ENCODE measurements around the gene TMEM25. TPM values are rescaled to one million over a fixed set of nuclear protein-coding genes. Genes with fewer than 3 reads are reported as not detected.
"Not testable (repeated sequence)": the region's sequence is repeated elsewhere in the genome, so short reads cannot be mapped to it uniquely, and the experiment has no call there.

The TMEM25 gene
- polyA plus RNA-seq, 3 donors, result 0.57 TPM; not detected in 2

GRCh38 chr11:118569670-118570069, 38.7 kb downstream of the TMEM25 start:
- Mint-ChIP-seq H3K27me3 (ENCODE audit: low read depth in 3 of 3) (no peaks in the 10 kb centered on the region), H3K4me1 (peaks cover 31% of the 10 kb centered on the region), H3K36me3 (no peaks in the 10 kb centered on the region), H3K4me3 (no peak overlapping the region), H3K27ac (no peak overlapping the region), H3K9me3 (no peaks in the 10 kb centered on the region)
- intact Hi-C loops (cut with micrococcal nuclease), result no loop called here
- Histone ChIP-seq H3K79me2 (ENCODE audit: insufficient read depth, low read length) (peaks cover 29% of the 10 kb centered on the region), H3K36me3 (replicated peaks in 1 of 2; ENCODE audit: control insufficient read depth in 1 of 2, insufficient read depth in 2 of 2, low read length in 2 of 2) (no peaks in the 10 kb centered on the region), H3K9ac (ENCODE audit: insufficient read depth, low read length, poor library complexity, severe bottlenecking) (no peak overlapping the region), H3K4me3 (replicated peaks in 1 of 3; ENCODE audit: low read depth in 2 of 3, low read length in 3 of 3) (no peak overlapping the region), H2AFZ (ENCODE audit: insufficient read depth, low read depth, low read length, poor library complexity, severe bottlenecking) (no peak overlapping the region), H3K9me3 (replicated peaks in 1 of 2; ENCODE audit: control insufficient read depth in 1 of 2, insufficient read depth in 1 of 2, low read length in 2 of 2) (no peaks in the 10 kb centered on the region), H3K27ac (ENCODE audit: low read depth in 1 of 2, low read length in 2 of 2) (no peak overlapping the region), H3K4me2 (replicated peaks; ENCODE audit: extremely low read depth, low read length, poor library complexity, severe bottlenecking) (no peak overlapping the region), H4K20me1 (ENCODE audit: insufficient read depth, low read length) (peaks cover 12% of the 10 kb centered on the region), H3K4me1 (ENCODE audit: control insufficient read depth in 1 of 2, insufficient read depth in 2 of 2, low read length in 2 of 2) (peaks cover 23 to 33% of the 10 kb centered on the region in 2 donors), H3K27me3 (ENCODE audit: control insufficient read depth in 2 of 2, insufficient read depth in 2 of 2, low read length in 2 of 2) (no peaks in the 10 kb centered on the region)
- TF ChIP-seq CTCF (IDR thresholded peaks at IDR 0.05), result no peak
- 100% methylated on average over 2 of the region's 2 CpGs for WGBS (ENCODE audit: insufficient coverage)
- no peak for DNase-seq

GRCh38 chr11:118570787-118571186, 39.8 kb downstream of the TMEM25 start:
- no peak overlapping the region for H3K27ac Mint-ChIP-seq
- H3K27me3 Mint-ChIP-seq (ENCODE audit: low read depth in 3 of 3), result no peaks in the 10 kb centered on the region
- H3K4me1 ChIP-seq (ENCODE audit: control insufficient read depth in 1 of 2, insufficient read depth in 2 of 2, low read length in 2 of 2), result peaks cover 16 to 33% of the 10 kb centered on the region in 2 donors
- H3K9me3 Mint-ChIP-seq, result no peaks in the 10 kb centered on the region
- no peak overlapping the region for H3K4me2 ChIP-seq (replicated peaks; ENCODE audit: extremely low read depth, low read length, poor library complexity, severe bottlenecking)
- peaks cover 0 to 6% of the 10 kb centered on the region in 2 donors for H3K36me3 ChIP-seq (replicated peaks in 1 of 2; ENCODE audit: control insufficient read depth in 1 of 2, insufficient read depth in 2 of 2, low read length in 2 of 2)
- intact Hi-C loops (cut with micrococcal nuclease), result no loop called here
- H2AFZ ChIP-seq (ENCODE audit: insufficient read depth, low read depth, low read length, poor library complexity, severe bottlenecking), result no peak overlapping the region
- no peak overlapping the region for H3K4me3 ChIP-seq (replicated peaks in 1 of 3; ENCODE audit: low read depth in 2 of 3, low read length in 3 of 3)
- no peak for TF ChIP-seq CTCF (IDR thresholded peaks at IDR 0.05)
- no peak overlapping the region for H3K27ac ChIP-seq (ENCODE audit: low read depth in 1 of 2, low read length in 2 of 2)
- no CpG with 5 or more reads among the region's 1 CpG for WGBS (ENCODE audit: insufficient coverage)
- H3K4me1 Mint-ChIP-seq, result peaks cover 34% of the 10 kb centered on the region
- H3K27me3 ChIP-seq (ENCODE audit: control insufficient read depth in 2 of 2, insufficient read depth in 2 of 2, low read length in 2 of 2), result no peaks in the 10 kb centered on the region
- peaks cover 23% of the 10 kb centered on the region for H4K20me1 ChIP-seq (ENCODE audit: insufficient read depth, low read length)
- DNase-seq, result no peak
- peaks cover 0 to 3% of the 10 kb centered on the region in 2 donors for H3K36me3 Mint-ChIP-seq
- H3K9ac ChIP-seq (ENCODE audit: insufficient read depth, low read length, poor library complexity, severe bottlenecking), result no peak overlapping the region
- peaks cover 40% of the 10 kb centered on the region for H3K79me2 ChIP-seq (ENCODE audit: insufficient read depth, low read length)
- no peaks in the 10 kb centered on the region for H3K9me3 ChIP-seq (replicated peaks in 1 of 2; ENCODE audit: control insufficient read depth in 1 of 2, insufficient read depth in 1 of 2, low read length in 2 of 2)
- no peak overlapping the region for H3K4me3 Mint-ChIP-seq

- Histone ChIP-seq H4K20me1 (ENCODE audit: insufficient read depth, low read length) (peaks cover 32% of the 10 kb centered on the region), H3K4me1 (ENCODE audit: control insufficient read depth in 1 of 2, insufficient read depth in 2 of 2, low read length in 2 of 2) (peaks cover 16 to 33% of the 10 kb centered on the region in 2 donors), H3K4me2 (replicated peaks; ENCODE audit: extremely low read depth, low read length, poor library complexity, severe bottlenecking) (peak overlapping the region; percentile 94), H2AFZ (ENCODE audit: insufficient read depth, low read depth, low read length, poor library complexity, severe bottlenecking) (peak overlapping the region; percentile 91), H3K27ac (ENCODE audit: low read depth in 1 of 2, low read length in 2 of 2) (peak overlapping the region; percentile 89 to 99), H3K9ac (ENCODE audit: insufficient read depth, low read length, poor library complexity, severe bottlenecking) (peak overlapping the region; percentile 100), H3K79me2 (ENCODE audit: insufficient read depth, low read length) (peaks cover 49% of the 10 kb centered on the region), H3K4me3 (replicated peaks in 1 of 3; ENCODE audit: low read depth in 2 of 3, low read length in 3 of 3) (peak overlapping the region; percentile 84 to 99 (median 87))
- H3K9me3 ChIP-seq (replicated peaks in 1 of 2; ENCODE audit: control insufficient read depth in 1 of 2, insufficient read depth in 1 of 2, low read length in 2 of 2); H3K9me3 Mint-ChIP-seq; intact Hi-C loops (cut with micrococcal nuclease); H3K27me3 Mint-ChIP-seq (ENCODE audit: low read depth in 3 of 3); DNase-seq; H3K36me3 Mint-ChIP-seq; H3K36me3 ChIP-seq (replicated peaks in 1 of 2; ENCODE audit: control insufficient read depth in 1 of 2, insufficient read depth in 2 of 2, low read length in 2 of 2); H3K27me3 ChIP-seq (ENCODE audit: control insufficient read depth in 2 of 2, insufficient read depth in 2 of 2, low read length in 2 of 2): not testable (repeated sequence)
- Mint-ChIP-seq H3K4me3 (peak overlapping the region; percentile 94 to 97), H3K27ac (peak overlapping the region; percentile 63 to 98 (median 95)), H3K4me1 (peaks cover 38% of the 10 kb centered on the region)
- 4% methylated on average over 4 of the region's 15 CpGs for WGBS (ENCODE audit: insufficient coverage)
Measured at GRCh38 chr11:118571701-118572060, 40.7 kb downstream of the TMEM25 start.
